SIG-M5 treated with dmso at 0.1 percent for 504 hours (cell line): ENCODE measurements around the gene GUCY2D.
"Not testable (repeated sequence)": the region's sequence is repeated elsewhere in the genome, so short reads cannot be mapped to it uniquely, and the experiment has no call there.

Experiments
- DNase-seq: peaks from one replicate; lab custom pipeline; 2025; ENCODE audit not compliant: unreplicated experiment; lab: John Stamatoyannopoulos, UW

Gene GUCY2D

GRCh38 chr17:8001976-8002720 lies at the start of gene GUCY2D:
TSS of gene GUCY2D (plus strand) at chr17:8002615. CDS start at chr17:8003048, 433 bp downstream.
- peak; percentile 67 for DNase-seq

GRCh38 chr17:7953266-7953665 lies 49.1 kb upstream of the GUCY2D start:
- not testable (repeated sequence) for DNase-seq

- no peak for DNase-seq
Observed at GRCh38 chr17:7955414-7956227, 46.8 kb upstream of the GUCY2D start.

- DNase-seq, result no peak
Observed at GRCh38 chr17:7956228-7956965, 46.0 kb upstream of the GUCY2D start.

GRCh38 chr17:7959503-7960253 lies 42.7 kb upstream of the GUCY2D start:
- DNase-seq, result peak; percentile 28

GRCh38 chr17:7961421-7961820 lies 41.0 kb upstream of the GUCY2D start:
- DNase-seq, result no peak

GRCh38 chr17:7967751-7968150 lies 34.7 kb upstream of the GUCY2D start:
- DNase-seq, result no peak

GRCh38 chr17:7969433-7969832 lies 33.0 kb upstream of the GUCY2D start:
- peak; percentile 85 for DNase-seq

- DNase-seq, result no peak
Observed at GRCh38 chr17:7971651-7972050, 30.8 kb upstream of the GUCY2D start.

- no peak for DNase-seq
Observed at GRCh38 chr17:7972131-7972785, 30.2 kb upstream of the GUCY2D start.

- no peak for DNase-seq
Observed at GRCh38 chr17:7974638-7975131, 27.7 kb upstream of the GUCY2D start.

GRCh38 chr17:7977039-7977438 lies 25.4 kb upstream of the GUCY2D start:
- DNase-seq, result no peak

- DNase-seq, result no peak
Observed at GRCh38 chr17:7977805-7978204, 24.6 kb upstream of the GUCY2D start.

GRCh38 chr17:7982173-7982572 lies 20.2 kb upstream of the GUCY2D start:
- no peak for DNase-seq

GRCh38 chr17:7982666-7983065 lies 19.7 kb upstream of the GUCY2D start:
- DNase-seq, result no peak

- no peak for DNase-seq
Observed at GRCh38 chr17:7984904-7985303, 17.5 kb upstream of the GUCY2D start.

- no peak for DNase-seq
Observed at GRCh38 chr17:7987112-7987893, 15.1 kb upstream of the GUCY2D start.

GRCh38 chr17:7988750-7989178 lies 13.7 kb upstream of the GUCY2D start:
- peak; percentile 75 for DNase-seq
